ENCODE results near the gene TBC1D32.
A peak's percentile ranks its signal among the peaks of the same experiment; 100 is the strongest.
"Not testable (repeated sequence)": the region's sequence is repeated elsewhere in the genome, so short reads cannot be mapped to it uniquely, and the experiment has no call there.

Gene TBC1D32, protein sequence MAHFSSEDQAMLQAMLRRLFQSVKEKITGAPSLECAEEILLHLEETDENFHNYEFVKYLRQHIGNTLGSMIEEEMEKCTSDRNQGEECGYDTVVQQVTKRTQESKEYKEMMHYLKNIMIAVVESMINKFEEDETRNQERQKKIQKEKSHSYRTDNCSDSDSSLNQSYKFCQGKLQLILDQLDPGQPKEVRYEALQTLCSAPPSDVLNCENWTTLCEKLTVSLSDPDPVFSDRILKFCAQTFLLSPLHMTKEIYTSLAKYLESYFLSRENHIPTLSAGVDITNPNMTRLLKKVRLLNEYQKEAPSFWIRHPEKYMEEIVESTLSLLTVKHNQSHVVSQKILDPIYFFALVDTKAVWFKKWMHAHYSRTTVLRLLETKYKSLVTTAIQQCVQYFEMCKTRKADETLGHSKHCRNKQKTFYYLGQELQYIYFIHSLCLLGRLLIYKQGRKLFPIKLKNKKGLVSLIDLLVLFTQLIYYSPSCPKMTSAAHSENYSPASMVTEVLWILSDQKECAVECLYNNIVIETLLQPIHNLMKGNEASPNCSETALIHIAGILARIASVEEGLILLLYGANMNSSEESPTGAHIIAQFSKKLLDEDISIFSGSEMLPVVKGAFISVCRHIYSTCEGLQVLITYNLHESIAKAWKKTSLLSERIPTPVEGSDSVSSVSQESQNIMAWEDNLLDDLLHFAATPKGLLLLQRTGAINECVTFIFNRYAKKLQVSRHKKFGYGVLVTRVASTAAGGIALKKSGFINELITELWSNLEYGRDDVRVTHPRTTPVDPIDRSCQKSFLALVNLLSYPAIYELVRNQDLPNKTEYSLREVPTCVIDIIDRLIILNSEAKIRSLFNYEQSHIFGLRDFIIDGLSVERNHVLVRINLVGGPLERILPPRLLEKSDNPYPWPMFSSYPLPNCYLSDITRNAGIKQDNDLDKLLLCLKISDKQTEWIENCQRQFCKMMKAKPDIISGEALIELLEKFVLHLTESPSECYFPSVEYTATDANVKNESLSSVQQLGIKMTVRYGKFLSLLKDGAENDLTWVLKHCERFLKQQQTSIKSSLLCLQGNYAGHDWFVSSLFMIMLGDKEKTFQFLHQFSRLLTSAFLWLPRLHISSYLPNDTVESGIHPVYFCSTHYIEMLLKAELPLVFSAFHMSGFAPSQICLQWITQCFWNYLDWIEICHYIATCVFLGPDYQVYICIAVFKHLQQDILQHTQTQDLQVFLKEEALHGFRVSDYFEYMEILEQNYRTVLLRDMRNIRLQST

GRCh38 chr6:121334299-121335086 lies at the start of gene TBC1D32:
Gene TBC1D32, minus strand, starts transcription at chr6:121334480. Its CDS starts 50 bp downstream, at chr6:121334430.
- peak; percentile 29 for DNase-seq

GRCh38 chr6:121383478-121383877 lies 49.2 kb upstream of the TBC1D32 start:
- no peak for DNase-seq

GRCh38 chr6:121382467-121383121 lies 48.3 kb upstream of the TBC1D32 start:
- peak; percentile 37 for DNase-seq

- no peak for DNase-seq
These were observed 42.1 kb upstream of the TBC1D32 start for GRCh38 chr6:121376411-121376810.

GRCh38 chr6:121374219-121374618 lies 39.9 kb upstream of the TBC1D32 start:
- DNase-seq: not testable (repeated sequence)

- no peak for DNase-seq
These were observed 31.5 kb upstream of the TBC1D32 start for GRCh38 chr6:121365536-121366521.

- no peak for DNase-seq
These were observed 22.3 kb upstream of the TBC1D32 start for GRCh38 chr6:121356575-121356974.

- no peak for DNase-seq
These were observed 20.5 kb upstream of the TBC1D32 start for GRCh38 chr6:121354764-121355163.

- no peak for DNase-seq
These were observed 18.7 kb upstream of the TBC1D32 start for GRCh38 chr6:121352941-121353340.

GRCh38 chr6:121351916-121352315 lies 17.6 kb upstream of the TBC1D32 start:
- DNase-seq: no peak

GRCh38 chr6:121349596-121349995 lies 15.3 kb upstream of the TBC1D32 start:
- DNase-seq: no peak

- no peak for DNase-seq
These were observed 13.2 kb upstream of the TBC1D32 start for GRCh38 chr6:121347484-121347883.

DNA sequence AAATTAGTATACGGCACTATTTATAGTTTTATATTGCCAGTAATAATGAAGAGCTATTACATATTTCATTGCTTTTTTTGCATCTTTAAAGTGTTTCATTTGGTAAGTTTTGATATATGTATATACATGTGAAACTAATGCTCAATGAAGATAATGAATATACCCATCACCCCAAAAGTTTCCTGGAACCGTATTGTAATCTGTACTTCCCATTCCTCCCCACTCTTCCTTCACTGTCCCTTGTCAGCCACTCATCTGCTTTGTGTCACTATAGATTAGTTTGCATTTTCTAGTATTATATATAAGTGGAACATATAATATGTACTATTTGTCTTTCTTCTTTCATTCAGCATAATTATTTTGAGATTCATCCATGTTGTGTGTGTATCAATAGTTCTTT lies 10.3 kb upstream of the TBC1D32 start:
- no peak for DNase-seq

GRCh38 chr6:121339639-121340226 lies 5.5 kb upstream of the TBC1D32 start:
- no peak for DNase-seq

- no peak for DNase-seq
These were observed 4.7 kb upstream of the TBC1D32 start for GRCh38 chr6:121338956-121339355.

GRCh38 chr6:121338366-121338765 lies 4.1 kb upstream of the TBC1D32 start:
- DNase-seq: no peak

DNA sequence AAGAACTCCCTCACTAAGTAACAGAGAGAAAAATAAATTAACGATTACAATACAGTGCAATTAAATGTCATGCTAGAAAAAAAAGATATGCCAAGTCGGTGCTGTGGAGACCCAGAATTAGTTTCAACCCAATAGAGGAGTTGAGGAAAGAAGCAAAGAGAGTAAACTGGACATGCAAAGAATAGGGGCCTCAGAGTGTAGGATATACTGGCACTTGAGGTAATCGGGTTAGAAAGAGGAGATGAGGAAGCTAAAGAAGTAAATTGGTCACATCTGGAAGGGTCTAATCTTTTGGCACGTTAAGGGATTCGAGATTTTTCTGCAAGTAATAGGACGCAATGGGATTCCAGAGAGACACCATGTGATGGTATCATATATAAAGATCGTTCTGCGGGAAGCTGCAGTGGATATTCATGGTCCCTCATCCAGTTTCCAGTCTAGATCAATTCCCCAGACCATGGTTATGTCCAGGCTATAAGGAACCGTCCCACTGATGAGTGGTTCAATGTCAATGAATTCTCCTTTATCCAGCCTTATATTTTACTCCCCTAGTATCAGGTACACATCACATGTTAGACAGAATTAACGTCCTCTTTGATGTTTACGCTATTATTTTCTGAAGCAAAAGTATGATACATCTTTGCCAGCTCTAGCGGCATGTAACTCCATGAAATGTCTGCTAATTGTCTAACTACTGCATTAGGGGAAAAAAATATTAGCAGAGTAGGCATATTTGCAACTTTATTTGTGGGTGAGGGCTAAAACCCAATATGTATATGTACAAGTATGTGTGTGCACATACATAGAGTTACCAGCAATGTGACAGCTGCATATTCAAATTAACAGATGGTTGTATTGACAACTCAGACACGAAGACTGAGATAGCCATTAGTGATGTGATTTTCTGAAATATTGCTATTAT lies 1.1 kb upstream of the TBC1D32 start:
- DNase-seq: peak; percentile 47

DNA sequence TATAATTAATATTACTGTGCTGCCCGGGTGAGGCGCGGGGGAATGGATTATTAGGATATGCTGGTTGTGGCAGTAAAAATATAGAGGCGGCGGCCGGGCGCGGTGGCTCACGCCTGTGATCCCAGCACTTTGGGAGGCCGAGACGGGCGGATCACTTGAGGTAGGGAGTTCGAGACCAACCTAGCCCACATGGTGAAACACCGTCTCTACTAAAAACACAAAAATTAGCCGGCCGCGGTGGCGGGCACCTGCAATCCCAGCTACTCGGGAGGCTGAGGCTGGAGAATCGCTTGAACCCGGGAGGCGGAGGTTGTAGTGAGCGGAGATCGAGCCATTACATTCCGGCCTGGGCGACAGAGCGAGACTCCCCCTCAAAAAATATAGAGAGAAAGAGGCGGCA lies 586 bp downstream of the TBC1D32 start:
- not testable (repeated sequence) for DNase-seq

DNA sequence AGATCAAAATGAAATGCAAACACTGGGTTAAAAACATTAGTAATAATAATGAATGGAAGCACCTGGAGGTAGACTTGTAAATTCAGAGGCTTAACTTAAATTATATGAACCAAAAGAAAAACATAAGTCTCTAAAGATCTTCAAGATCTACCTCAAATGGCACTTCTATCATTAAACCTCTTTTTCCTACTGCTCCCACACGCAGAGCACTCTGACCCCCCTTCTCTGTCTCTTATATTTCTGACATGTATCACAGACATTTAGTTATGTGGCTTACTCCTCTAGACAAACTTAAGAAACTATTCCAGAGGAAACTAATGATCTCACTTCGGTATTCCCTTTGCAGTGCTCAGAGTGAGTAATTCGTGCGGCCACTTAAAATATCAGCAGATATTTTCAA lies 1.1 kb downstream of the TBC1D32 start:
- DNase-seq: no peak

Data from NCI-H524 treated with DMSO at 0.1 percent for 48 hours (cell line).